Fibroblast of skin of scalp (primary cell): Measurements from ENCODE around the gene LINGO3.

Experiments
- DNase-seq: peaks from one replicate; pipeline ENCODE4 v3.0.0-alpha.2; 2013

LINGO3 gene

GRCh38 chr19:2278459-2279158, 29.3 kb downstream of the LINGO3 start:
- DNase-seq = no peak

- DNase-seq = no peak
These were observed 30.8 kb downstream of the LINGO3 start for GRCh38 chr19:2277138-2277537.

GRCh38 chr19:2276429-2276986, 31.4 kb downstream of the LINGO3 start:
- no peak for DNase-seq

GRCh38 chr19:2275588-2276428, 32.1 kb downstream of the LINGO3 start:
- no peak for DNase-seq

GRCh38 chr19:2274931-2275535, 32.9 kb downstream of the LINGO3 start:
- DNase-seq = peak; percentile 75

GRCh38 chr19:2274185-2274711, 33.7 kb downstream of the LINGO3 start:
- DNase-seq = no peak

- peak; percentile 83 for DNase-seq
These were observed 34.4 kb downstream of the LINGO3 start for GRCh38 chr19:2273356-2274184.

GRCh38 chr19:2271234-2272103, 36.5 kb downstream of the LINGO3 start:
- peak; percentile 84 for DNase-seq

- DNase-seq = peak; percentile 88
These were observed 37.3 kb downstream of the LINGO3 start for GRCh38 chr19:2270423-2271233.

GRCh38 chr19:2270157-2270422, 37.9 kb downstream of the LINGO3 start:
- no peak for DNase-seq

GRCh38 chr19:2269244-2270156, 38.5 kb downstream of the LINGO3 start:
- peak; percentile 98 for DNase-seq

GRCh38 chr19:2268861-2269243, 39.1 kb downstream of the LINGO3 start:
- no peak for DNase-seq

GRCh38 chr19:2268480-2268830, 39.5 kb downstream of the LINGO3 start:
- DNase-seq = no peak

GRCh38 chr19:2266183-2266993, 41.6 kb downstream of the LINGO3 start:
- peak; percentile 77 for DNase-seq

GRCh38 chr19:2261438-2262172, 46.3 kb downstream of the LINGO3 start:
- no peak for DNase-seq

- DNase-seq = no peak
These were observed 47.6 kb downstream of the LINGO3 start for GRCh38 chr19:2260341-2260805.

- peak; percentile 33 for DNase-seq
These were observed 48.6 kb downstream of the LINGO3 start for GRCh38 chr19:2259336-2259735.
